Subcutaneous adipose tissue (tissue), 4 donors: ENCODE data around the gene GGT5. TPM values are rescaled to one million over a fixed set of nuclear protein-coding genes. Genes with fewer than 3 reads are reported as not detected.

ENCODE experiments used
- total RNA-seq, 4 donors: library from RNA; depleted of rRNA; stranded (reverse); fragments of >200 nt; gene quantifications; one replicate each; pipeline ENCODE4 v1.1.0, GENCODE V29; 2016
- TF ChIP-seq, protein P1 (sequence below): fragments of 450-650 bp; IDR thresholded peaks from one replicate; pipeline ENCODE4 v1.5.1; 2016; ENCODE audit warnings: low read depth, mild to moderate bottlenecking, control low read depth, antibody characterized with exemption, moderate library complexity

Gene GGT5
- total RNA-seq, 4 donors from 2014 or later, result 55.9 to 111 (median 64.6) TPM

DNA sequence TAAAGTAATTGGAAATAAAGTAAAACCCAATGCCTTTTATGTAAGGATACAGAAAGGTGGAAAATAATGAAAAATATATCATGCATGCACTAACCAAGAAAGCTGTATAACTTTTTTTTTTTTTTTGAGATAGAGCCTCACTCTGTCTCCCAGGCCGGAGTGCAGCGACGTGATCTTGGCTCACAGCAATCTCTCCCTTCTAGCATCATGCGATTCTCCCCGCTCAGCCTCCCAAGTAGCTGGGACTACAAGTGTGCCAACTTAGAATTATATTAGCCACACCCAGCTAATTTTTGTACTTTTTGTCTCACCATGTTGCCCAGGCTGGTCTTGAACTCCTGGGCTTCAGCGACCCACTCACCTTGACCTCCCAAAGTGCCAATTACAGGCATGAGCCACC lies 4.5 kb downstream of the GGT5 start:
- TF ChIP-seq, protein P1, sequence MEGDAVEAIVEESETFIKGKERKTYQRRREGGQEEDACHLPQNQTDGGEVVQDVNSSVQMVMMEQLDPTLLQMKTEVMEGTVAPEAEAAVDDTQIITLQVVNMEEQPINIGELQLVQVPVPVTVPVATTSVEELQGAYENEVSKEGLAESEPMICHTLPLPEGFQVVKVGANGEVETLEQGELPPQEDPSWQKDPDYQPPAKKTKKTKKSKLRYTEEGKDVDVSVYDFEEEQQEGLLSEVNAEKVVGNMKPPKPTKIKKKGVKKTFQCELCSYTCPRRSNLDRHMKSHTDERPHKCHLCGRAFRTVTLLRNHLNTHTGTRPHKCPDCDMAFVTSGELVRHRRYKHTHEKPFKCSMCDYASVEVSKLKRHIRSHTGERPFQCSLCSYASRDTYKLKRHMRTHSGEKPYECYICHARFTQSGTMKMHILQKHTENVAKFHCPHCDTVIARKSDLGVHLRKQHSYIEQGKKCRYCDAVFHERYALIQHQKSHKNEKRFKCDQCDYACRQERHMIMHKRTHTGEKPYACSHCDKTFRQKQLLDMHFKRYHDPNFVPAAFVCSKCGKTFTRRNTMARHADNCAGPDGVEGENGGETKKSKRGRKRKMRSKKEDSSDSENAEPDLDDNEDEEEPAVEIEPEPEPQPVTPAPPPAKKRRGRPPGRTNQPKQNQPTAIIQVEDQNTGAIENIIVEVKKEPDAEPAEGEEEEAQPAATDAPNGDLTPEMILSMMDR, result no peak

DNA sequence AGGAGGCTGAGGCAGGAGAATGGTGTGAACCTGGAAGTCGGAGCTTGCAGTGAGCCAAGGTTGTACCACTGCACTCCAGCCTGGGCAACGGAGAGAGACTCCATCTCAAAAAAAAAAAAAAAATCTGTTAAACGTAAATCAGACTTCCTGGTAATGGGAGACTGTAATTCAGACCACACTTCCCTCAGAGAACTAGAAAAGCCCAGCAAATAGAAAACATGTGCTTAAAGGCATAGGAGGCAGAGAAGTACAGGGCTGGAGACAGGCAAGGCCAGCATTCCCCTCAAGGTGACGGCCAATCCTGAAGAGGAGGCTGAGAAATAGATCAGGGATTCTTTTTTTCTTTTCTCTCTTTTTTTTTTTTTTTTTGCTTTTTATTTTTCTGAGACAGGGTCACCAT lies 8.2 kb downstream of the GGT5 start:
- TF ChIP-seq, protein P1, result no peak

DNA sequence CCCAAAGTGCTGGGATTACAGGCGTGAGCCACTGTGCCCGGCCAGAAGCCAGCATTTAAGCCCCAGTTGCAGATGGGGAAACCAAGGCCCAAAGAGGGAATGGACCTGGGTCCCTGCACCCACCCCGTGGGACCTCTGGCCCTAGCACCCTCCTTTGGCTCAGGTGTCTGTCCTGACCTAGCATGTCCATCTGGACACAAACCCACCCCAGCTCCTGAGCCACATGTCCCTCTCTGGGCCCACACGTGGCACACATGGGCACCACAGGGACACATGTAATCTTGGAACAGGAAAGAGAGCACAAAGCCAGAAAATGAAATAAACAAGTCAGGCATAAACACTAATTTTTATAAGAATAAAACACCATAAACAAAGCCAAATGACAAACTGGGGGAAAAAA lies 9.6 kb downstream of the GGT5 start:
- TF ChIP-seq, protein P1, result no peak

DNA sequence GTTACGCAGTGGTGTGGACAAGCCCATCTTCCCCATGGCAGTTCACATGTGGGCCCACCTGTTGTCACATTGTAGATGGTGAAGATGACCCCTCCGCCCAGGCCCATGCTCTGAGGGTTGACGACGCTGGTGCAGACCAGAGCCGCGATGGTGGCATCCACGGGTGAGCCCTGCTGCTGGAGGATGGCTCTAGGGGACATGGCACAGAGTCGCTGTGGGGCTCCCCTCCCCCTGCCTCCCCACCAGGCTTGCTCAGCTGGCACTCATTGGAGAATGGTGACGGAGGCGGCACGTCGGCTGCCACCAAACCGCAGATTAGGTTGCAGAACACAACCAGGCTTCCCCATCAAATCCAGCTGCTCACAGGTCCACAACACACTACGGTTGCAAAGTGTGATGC lies 11.1 kb downstream of the GGT5 start:
- TF ChIP-seq, protein P1, result no peak

DNA sequence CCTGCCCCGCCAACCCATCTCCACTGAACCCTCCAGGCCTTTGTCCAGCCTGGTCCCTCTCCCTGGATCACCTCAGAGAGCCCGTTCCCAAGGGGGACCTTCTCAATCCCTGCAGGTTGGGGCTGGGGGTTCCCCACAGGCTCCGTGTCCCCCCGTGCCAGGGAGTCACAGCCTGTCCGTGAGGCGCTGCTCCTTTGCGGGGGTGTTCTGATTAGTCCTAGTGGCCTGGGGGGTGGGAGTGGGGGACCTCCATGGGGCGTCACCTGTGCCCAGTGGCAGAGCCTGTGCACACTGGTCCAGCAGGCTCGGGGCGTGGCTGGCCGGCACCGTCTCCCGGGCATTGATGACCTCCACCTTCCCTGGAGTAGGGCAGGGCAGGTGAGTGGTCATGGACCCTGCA lies 11.6 kb downstream of the GGT5 start:
- TF ChIP-seq, protein P1, result no peak

DNA sequence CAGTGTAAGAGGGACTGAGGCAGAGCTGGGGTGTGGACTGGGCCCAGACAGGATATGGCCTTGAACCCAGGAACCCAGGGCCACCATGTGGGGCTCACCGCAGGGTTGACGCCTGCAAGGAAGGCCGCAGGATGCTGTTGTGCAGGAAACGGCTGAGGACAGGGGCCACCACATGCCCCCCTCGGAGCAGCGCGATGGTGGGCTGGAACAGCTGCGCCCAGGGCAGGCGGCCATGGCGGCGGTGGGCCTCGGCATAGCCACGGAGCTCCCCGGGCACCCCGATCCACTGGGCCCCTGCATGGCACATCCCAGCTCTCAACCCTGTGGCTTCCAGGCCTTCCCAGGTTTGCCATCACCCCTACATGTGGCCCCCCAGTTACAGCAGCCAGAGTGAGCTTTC lies 12.2 kb downstream of the GGT5 start:
- TF ChIP-seq, protein P1, result no peak

DNA sequence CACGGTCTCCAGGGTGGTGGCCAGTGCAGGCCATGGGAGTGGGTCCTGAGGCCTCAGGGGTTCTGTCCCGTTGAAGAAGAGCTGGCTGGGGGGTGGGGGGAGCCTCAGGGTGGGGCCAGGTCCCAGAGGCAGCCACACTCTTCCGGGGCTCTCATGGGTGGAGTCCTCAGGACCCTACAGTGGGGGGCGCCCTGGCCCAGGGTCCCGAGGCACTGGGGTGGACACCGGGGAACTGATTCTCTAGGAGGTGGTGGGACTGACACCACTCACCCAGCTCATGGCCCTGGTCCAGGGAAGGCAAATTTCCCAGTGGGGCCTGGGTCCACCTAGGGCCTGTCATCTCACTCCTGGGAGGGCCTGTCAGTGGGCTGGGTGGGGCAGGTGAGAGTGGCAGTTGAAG lies 12.8 kb downstream of the GGT5 start:
- TF ChIP-seq, protein P1, result no peak
